Mesenchymal stem cell (in vitro differentiated cells and primary cell): ENCODE measurements around the gene BORCS8.
"Not testable (repeated sequence)": the region's sequence is repeated elsewhere in the genome, so short reads cannot be mapped to it uniquely, and the experiment has no call there.

ENCODE experiments used
- DNase-seq: peaks from one replicate; pipeline ENCODE4 v3.0.0-alpha.2; 2013
- H2AFZ ChIP-seq: one replicate; pipeline ENCODE4 v1.6.1; 2013; ENCODE audit warnings: low read depth, mild to moderate bottlenecking, control low read depth, inconsistent platforms, low read length, moderate library complexity
- H2AK5ac ChIP-seq: 2 replicates; pipeline ENCODE4 v1.6.1; 2013; ENCODE audit warnings: low read length, moderate library complexity, mild to moderate bottlenecking, inconsistent platforms; ENCODE audit not compliant: severe bottlenecking
- H2BK120ac ChIP-seq: one replicate; pipeline ENCODE4 v1.6.1; 2013; ENCODE audit warnings: low read depth, mild to moderate bottlenecking, inconsistent platforms, low read length, moderate library complexity
- H2BK12ac ChIP-seq, 2 experiments: one replicate each; pipeline ENCODE4 v1.6.1; 2013; ENCODE audit warnings: inconsistent platforms in 2 of 2, low read length in 2 of 2, mild to moderate bottlenecking in 2 of 2, moderate library complexity in 2 of 2, control low read depth in 1 of 2
- H2BK15ac ChIP-seq: one replicate; pipeline ENCODE4 v1.6.1; 2013; ENCODE audit warnings: mild to moderate bottlenecking, low read depth, inconsistent platforms; ENCODE audit not compliant: poor library complexity, severe bottlenecking
- H2BK5ac ChIP-seq: 2 replicates; pipeline ENCODE4 v1.6.1; 2013; ENCODE audit warnings: low read depth, mild to moderate bottlenecking, low read length, control low read depth, inconsistent platforms; ENCODE audit not compliant: poor library complexity, severe bottlenecking
- H3K14ac ChIP-seq, 2 experiments: one replicate each; pipeline ENCODE4 v1.6.1; 2013; ENCODE audit warnings: inconsistent platforms in 2 of 2, low read length in 2 of 2, control low read depth in 1 of 2, mild to moderate bottlenecking in 1 of 2, moderate library complexity in 1 of 2
- H3K18ac ChIP-seq, 2 experiments: one replicate each; pipeline ENCODE4 v1.6.1; 2013; ENCODE audit warnings: inconsistent platforms in 2 of 2, low read length in 2 of 2, control low read depth in 1 of 2, low read depth in 1 of 2, mild to moderate bottlenecking in 1 of 2
- H3K23ac ChIP-seq, 2 experiments: one replicate each; pipeline ENCODE4 v1.6.1; 2013; ENCODE audit warnings: inconsistent platforms in 2 of 2, low read length in 2 of 2, mild to moderate bottlenecking in 2 of 2, moderate library complexity in 2 of 2, control low read depth in 1 of 2
- H3K27ac ChIP-seq: 2 replicates; pipeline ENCODE4 v1.5.1; 2013; ENCODE audit warnings: mild to moderate bottlenecking, moderate library complexity, low read length, control low read depth, inconsistent platforms; ENCODE audit not compliant: poor library complexity, severe bottlenecking
- H3K27me3 ChIP-seq, 2 experiments: 2 replicates each; pipeline versions ENCODE4 v1.6.1 to v1.7.0; 2013; ENCODE audit warnings: low read length in 2 of 2, mild to moderate bottlenecking in 2 of 2, moderate library complexity in 2 of 2, control low read depth in 1 of 2, inconsistent platforms in 1 of 2; ENCODE audit not compliant: control insufficient read depth in 1 of 2, insufficient read depth in 1 of 2
- H3K36me3 ChIP-seq, 2 experiments: 2 replicates each; pipeline versions ENCODE4 v1.6.1 to v1.7.0; 2013; ENCODE audit warnings: low read length in 2 of 2, control low read depth in 1 of 2, inconsistent platforms in 1 of 2, low read depth in 1 of 2, mild to moderate bottlenecking in 1 of 2; ENCODE audit not compliant: insufficient read depth in 2 of 2, control insufficient read depth in 1 of 2
- H3K4ac ChIP-seq, 2 experiments: one replicate each; pipeline ENCODE4 v1.6.1; 2013; ENCODE audit warnings: inconsistent platforms in 2 of 2, low read length in 2 of 2, mild to moderate bottlenecking in 2 of 2, moderate library complexity in 2 of 2, control low read depth in 1 of 2, low read depth in 1 of 2
- H3K4me1 ChIP-seq: 2 replicates; pipeline ENCODE4 v1.6.1; 2013; ENCODE audit warnings: low read depth, low read length, control low read depth; ENCODE audit not compliant: control insufficient read depth, insufficient read depth
- H3K4me2 ChIP-seq: 2 replicates; pipeline ENCODE4 v1.6.1; 2013; ENCODE audit warnings: low read length, mild to moderate bottlenecking, inconsistent platforms; ENCODE audit not compliant: poor library complexity, severe bottlenecking
- H3K4me3 ChIP-seq, 2 experiments: 2 replicates each; pipeline versions ENCODE4 v1.5.1 to v1.7.0; 2013; ENCODE audit warnings: low read length in 2 of 2, mild to moderate bottlenecking in 2 of 2, control low read depth in 1 of 2, low read depth in 1 of 2; ENCODE audit not compliant: insufficient read depth in 1 of 2
- H3K79me1 ChIP-seq: replicated peaks from 2 replicates; pipeline ENCODE4 v1.6.1; 2013; ENCODE audit warnings: mild to moderate bottlenecking, control low read depth, low read length, inconsistent platforms; ENCODE audit not compliant: poor library complexity, severe bottlenecking
- H3K9ac ChIP-seq: 2 replicates; pipeline ENCODE4 v1.7.0; 2013; ENCODE audit warnings: mild to moderate bottlenecking, low read length, moderate library complexity
- H3K9me3 ChIP-seq: 2 replicates; pipeline ENCODE4 v1.7.0; 2013; ENCODE audit warnings: mild to moderate bottlenecking, low read length; ENCODE audit not compliant: control insufficient read depth
- H4K8ac ChIP-seq: one replicate; pipeline ENCODE4 v1.6.1; 2013; ENCODE audit warnings: inconsistent platforms, mild to moderate bottlenecking, low read length, moderate library complexity
- H4K91ac ChIP-seq: one replicate; pipeline ENCODE4 v1.6.1; 2013; ENCODE audit warnings: mild to moderate bottlenecking, low read length, inconsistent platforms
- WGBS: methylation state at CpG from one replicate; pipeline ENCODE4 v1.1.7; 2013; ENCODE audit warnings: mixed read lengths; 5-methylcytosine and 5-hydroxymethylcytosine counted together

The BORCS8 gene

DNA sequence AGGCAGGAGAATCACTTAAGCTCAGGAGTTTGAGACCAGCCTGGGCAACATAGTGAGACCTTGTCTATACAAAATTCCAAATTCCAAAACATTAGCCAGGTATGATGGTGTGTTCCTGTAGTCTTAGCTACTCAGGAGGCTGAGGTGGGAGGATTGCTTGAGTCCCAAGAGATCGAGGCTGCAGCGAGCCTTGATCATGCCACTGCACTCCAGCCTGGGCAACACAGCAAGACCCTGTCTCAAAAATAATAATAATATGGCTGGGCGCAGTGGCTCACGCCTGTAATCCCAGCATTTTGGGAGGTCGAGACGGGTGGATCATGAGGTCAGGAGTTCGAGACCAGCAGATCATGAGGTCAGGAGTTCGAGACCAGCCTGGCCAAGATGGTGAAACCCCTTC, 29.0 kb upstream of the BORCS8 start:
- not testable (repeated sequence) for H3K4me1 ChIP-seq, H3K14ac ChIP-seq, H3K9ac ChIP-seq, H3K27ac ChIP-seq, H3K4me3 ChIP-seq, H3K4me2 ChIP-seq, H3K23ac ChIP-seq, H3K36me3 ChIP-seq, H4K91ac ChIP-seq, H2AK5ac ChIP-seq, H2BK15ac ChIP-seq, H3K18ac ChIP-seq, H3K9me3 ChIP-seq, H4K8ac ChIP-seq, H2BK12ac ChIP-seq, H3K79me1 ChIP-seq, H3K4ac ChIP-seq, H2AFZ ChIP-seq, H2BK120ac ChIP-seq, DNase-seq, H2BK5ac ChIP-seq
- WGBS, result 82% methylated on average over 7 of the region's 8 CpGs
- H3K27me3 ChIP-seq, result peaks cover 21 to 44% of the 10 kb centered on the region in 2 experiments

GRCh38 chr19:19218911-19219310, 27.0 kb upstream of the BORCS8 start:
- H3K79me1 ChIP-seq, result no peaks in the 10 kb centered on the region
- 86% methylated on average over 21 of the region's 21 CpGs for WGBS
- H2BK12ac ChIP-seq, result no peak overlapping the region

DNA sequence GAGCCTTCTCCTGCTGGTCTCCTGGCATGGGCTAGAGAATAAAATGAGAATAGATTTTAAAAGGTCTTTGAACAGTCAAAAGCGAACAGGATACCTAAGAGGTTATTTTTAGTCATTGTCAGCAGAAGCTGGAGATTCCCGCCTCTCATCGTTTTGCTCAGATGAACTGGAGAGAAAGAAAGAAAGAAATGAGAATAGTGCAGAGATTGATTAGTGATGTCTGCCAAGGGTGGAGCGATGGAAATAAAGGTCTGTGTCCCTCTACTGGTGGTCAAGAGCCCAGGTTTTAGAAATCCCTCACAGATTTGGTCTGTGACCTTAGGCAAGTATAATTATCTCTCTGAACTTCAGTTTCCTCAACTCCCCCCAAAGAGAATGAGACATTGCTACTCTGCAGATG, 25.1 kb upstream of the BORCS8 start:
- H2BK5ac ChIP-seq, result no peak overlapping the region
- no peak overlapping the region for H3K4me3 ChIP-seq
- H3K4ac ChIP-seq, result no peak overlapping the region
- H3K18ac ChIP-seq, result no peak overlapping the region
- H3K9ac ChIP-seq, result no peak overlapping the region
- H3K27ac ChIP-seq, result no peak overlapping the region
- WGBS, result 42% methylated on average over 3 of the region's 4 CpGs
- H3K27me3 ChIP-seq, result peaks cover 29 to 48% of the 10 kb centered on the region in 2 experiments
- no peak overlapping the region for H4K8ac ChIP-seq
- H2BK120ac ChIP-seq, result no peak overlapping the region
- H3K14ac ChIP-seq, result no peak overlapping the region
- no peaks in the 10 kb centered on the region for H3K36me3 ChIP-seq
- H2AK5ac ChIP-seq, result no peak overlapping the region
- H3K79me1 ChIP-seq, result no peaks in the 10 kb centered on the region
- H2BK12ac ChIP-seq, result no peak overlapping the region
- peaks cover 5% of the 10 kb centered on the region for H3K9me3 ChIP-seq
- no peak overlapping the region for H3K4me2 ChIP-seq
- no peak overlapping the region for H2BK15ac ChIP-seq
- no peak overlapping the region for H4K91ac ChIP-seq
- peak; percentile 71 for DNase-seq
- H3K4me1 ChIP-seq, result no peaks in the 10 kb centered on the region
- no peak overlapping the region for H2AFZ ChIP-seq
- no peak overlapping the region for H3K23ac ChIP-seq

More at GRCh38 chr19:19218911-19219310, 27.0 kb upstream of the BORCS8 start:
- H2AK5ac ChIP-seq, result no peak overlapping the region
- no peak overlapping the region for H3K9ac ChIP-seq
- no peak for DNase-seq
- H4K8ac ChIP-seq, result no peak overlapping the region
- no peak overlapping the region for H3K27ac ChIP-seq
- H2BK5ac ChIP-seq, result no peak overlapping the region
- H3K4me2 ChIP-seq, result no peak overlapping the region
- no peaks in the 10 kb centered on the region for H3K36me3 ChIP-seq
- no peak overlapping the region for H3K4me3 ChIP-seq
- no peak overlapping the region for H2BK15ac ChIP-seq
- H3K27me3 ChIP-seq, result peaks cover 14 to 45% of the 10 kb centered on the region in 2 experiments
- no peak overlapping the region for H3K14ac ChIP-seq
- no peak overlapping the region for H3K23ac ChIP-seq
- H4K91ac ChIP-seq, result no peak overlapping the region
- no peaks in the 10 kb centered on the region for H3K4me1 ChIP-seq
- H2AFZ ChIP-seq, result no peak overlapping the region
- H2BK120ac ChIP-seq, result no peak overlapping the region
- H3K9me3 ChIP-seq, result peaks cover 5% of the 10 kb centered on the region
- H3K4ac ChIP-seq, result no peak overlapping the region
- no peak overlapping the region for H3K18ac ChIP-seq

DNA sequence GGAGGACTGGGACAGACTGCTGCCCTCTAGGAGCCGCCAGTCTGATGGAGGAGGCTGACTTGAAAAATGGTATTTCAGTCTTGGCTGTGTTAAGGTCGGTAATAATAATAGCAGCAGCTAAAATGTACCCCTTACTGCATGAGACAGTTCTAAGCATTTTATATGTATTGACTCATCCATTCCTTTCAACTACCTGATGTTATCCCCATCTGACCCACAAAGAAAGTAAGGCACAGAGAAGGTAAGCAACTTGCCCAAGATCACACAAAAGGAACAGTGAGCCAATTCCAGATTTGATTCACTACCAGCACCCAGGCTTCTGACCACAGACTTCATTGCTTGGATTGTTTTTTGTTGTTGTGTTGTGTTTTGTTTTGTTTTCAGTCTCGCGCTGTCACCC, 23.8 kb upstream of the BORCS8 start:
- Histone ChIP-seq H3K36me3 (no peaks in the 10 kb centered on the region), H2BK120ac (no peak overlapping the region), H3K18ac (no peak overlapping the region), H2AFZ (no peak overlapping the region), H2AK5ac (no peak overlapping the region), H3K4me1 (peaks cover 2% of the 10 kb centered on the region), H3K79me1 (no peaks in the 10 kb centered on the region), H2BK5ac (no peak overlapping the region), H3K27me3 (peaks cover 39 to 56% of the 10 kb centered on the region in 2 experiments), H3K4me3 (no peak overlapping the region), H3K27ac (no peak overlapping the region), H4K91ac (no peak overlapping the region), H3K4me2 (no peak overlapping the region), H3K9ac (no peak overlapping the region), H3K4ac (no peak overlapping the region), H3K23ac (no peak overlapping the region), H2BK15ac (no peak overlapping the region), H2BK12ac (no peak overlapping the region), H3K14ac (no peak overlapping the region), H3K9me3 (peaks cover 5% of the 10 kb centered on the region), H4K8ac (no peak overlapping the region)
- no peak for DNase-seq
- 67% methylated on average over 3 of the region's 4 CpGs for WGBS
